ENCODE measurements around the gene RABL6. TPM values are rescaled to one million over a fixed set of nuclear protein-coding genes. Genes with fewer than 3 reads are reported as not detected.
"Not testable (repeated sequence)": the region's sequence is repeated elsewhere in the genome, so short reads cannot be mapped to it uniquely, and the experiment has no call there.

RABL6 gene
- total RNA-seq, 2 experiments from 2014 or later, result 113 to 123 TPM

DNA sequence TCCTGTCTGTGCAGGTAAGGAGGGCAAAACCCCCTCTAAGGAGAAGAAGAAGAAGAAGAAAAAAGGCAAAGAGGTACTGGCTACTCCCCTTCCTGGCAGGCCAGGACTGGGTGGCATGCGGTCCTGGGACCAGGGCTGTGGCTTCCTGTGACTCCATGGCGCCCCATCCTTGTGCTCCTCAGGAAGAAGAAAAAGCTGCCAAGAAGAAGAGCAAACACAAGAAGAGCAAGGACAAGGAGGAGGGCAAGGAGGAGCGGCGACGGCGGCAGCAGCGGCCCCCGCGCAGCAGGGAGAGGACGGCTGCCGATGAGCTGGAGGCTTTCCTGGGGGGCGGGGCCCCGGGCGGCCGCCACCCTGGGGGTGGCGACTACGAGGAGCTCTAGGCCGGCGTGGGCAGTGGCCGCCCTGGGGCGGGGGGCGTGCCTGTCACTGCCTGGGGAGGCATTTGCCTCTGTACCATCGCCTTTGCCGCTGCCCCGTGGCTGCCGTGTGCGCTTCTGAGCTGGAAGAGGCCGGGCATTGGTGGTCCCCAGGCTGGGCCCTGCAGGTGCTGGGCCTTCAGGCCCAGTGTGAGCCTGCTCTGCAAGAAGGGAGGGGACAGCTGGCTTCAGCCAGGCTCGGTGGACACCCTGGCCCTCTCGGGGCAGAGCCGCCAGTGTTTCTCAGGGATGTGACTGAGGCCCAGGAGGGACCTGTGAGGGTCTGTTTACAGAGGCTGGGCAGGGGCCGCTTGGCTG is 32.6 kb downstream of the RABL6 start:
- DNase-seq (no peak), ATAC-seq (no peak)
- H3K36me3 Mint-ChIP-seq, result no peaks in the 10 kb centered on the region
- CTCF ChIA-PET, result interaction anchor here (1.1 kb wide), 1 partner anchor 85 kb away, joined by 3 read pairs; no protein-coding TSS in a partner anchor
- H3K27me3 Mint-ChIP-seq, result peaks cover 3% of the 10 kb centered on the region
- no peak overlapping the region for H3K27ac Mint-ChIP-seq
- H3K9me3 Mint-ChIP-seq (ENCODE audit: low read depth), result no peaks in the 10 kb centered on the region
- peaks cover 9% of the 10 kb centered on the region for H3K4me1 Mint-ChIP-seq
- H3K4me3 Mint-ChIP-seq, result no peak overlapping the region

DNA sequence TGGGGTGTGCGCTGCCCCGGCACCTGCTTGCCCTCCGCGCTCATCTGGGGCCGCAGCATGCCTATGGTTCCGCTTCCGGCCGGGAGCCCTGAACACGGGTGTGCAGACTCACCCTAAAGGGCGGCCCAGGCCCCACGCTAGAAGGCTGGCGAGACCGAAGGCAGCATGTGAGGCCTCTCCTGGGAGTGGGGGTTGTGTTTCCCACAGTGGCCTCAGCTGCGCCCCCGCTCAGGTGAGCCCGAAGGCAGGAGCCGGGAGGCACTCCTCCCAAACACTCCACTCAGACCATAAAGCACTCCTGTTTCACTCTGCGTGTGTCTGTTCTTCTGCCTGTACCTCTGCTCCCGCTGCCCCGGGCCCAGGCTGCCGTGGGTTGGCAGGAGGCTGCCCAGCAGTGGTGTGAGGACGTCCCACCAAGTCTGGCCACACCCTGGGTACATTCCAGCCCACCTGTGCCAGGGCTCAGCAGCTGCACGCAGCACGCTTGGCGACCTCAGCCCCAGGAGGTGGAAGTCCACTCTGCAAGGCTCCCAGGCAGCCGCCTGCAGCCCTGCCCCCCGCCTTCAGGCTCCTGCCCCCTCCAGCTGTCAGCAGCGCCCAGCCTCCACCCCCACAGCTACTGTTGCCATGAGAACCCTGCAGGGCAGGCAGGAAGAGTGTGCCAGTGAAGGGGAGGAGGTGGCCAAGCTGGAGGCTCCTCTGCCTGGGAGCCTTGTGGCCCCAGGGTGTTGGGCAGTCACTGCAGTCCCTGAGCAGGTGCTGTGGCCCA is 33.3 kb downstream of the RABL6 start:
- CTCF ChIA-PET, result interaction anchor here (1.1 to 2.9 kb wide), 7 partner anchors 25 to 255 kb away, joined by 3 to 23 read pairs (median 9); no protein-coding TSS in a partner anchor
- peaks cover 5% of the 10 kb centered on the region for H3K27me3 Mint-ChIP-seq
- H3K9me3 Mint-ChIP-seq (ENCODE audit: low read depth), result no peaks in the 10 kb centered on the region
- ATAC-seq (no peak), DNase-seq (no peak)
- peaks cover 9% of the 10 kb centered on the region for H3K4me1 Mint-ChIP-seq
- no peaks in the 10 kb centered on the region for H3K36me3 Mint-ChIP-seq
- no peak overlapping the region for H3K4me3 Mint-ChIP-seq
- no peak overlapping the region for H3K27ac Mint-ChIP-seq

DNA sequence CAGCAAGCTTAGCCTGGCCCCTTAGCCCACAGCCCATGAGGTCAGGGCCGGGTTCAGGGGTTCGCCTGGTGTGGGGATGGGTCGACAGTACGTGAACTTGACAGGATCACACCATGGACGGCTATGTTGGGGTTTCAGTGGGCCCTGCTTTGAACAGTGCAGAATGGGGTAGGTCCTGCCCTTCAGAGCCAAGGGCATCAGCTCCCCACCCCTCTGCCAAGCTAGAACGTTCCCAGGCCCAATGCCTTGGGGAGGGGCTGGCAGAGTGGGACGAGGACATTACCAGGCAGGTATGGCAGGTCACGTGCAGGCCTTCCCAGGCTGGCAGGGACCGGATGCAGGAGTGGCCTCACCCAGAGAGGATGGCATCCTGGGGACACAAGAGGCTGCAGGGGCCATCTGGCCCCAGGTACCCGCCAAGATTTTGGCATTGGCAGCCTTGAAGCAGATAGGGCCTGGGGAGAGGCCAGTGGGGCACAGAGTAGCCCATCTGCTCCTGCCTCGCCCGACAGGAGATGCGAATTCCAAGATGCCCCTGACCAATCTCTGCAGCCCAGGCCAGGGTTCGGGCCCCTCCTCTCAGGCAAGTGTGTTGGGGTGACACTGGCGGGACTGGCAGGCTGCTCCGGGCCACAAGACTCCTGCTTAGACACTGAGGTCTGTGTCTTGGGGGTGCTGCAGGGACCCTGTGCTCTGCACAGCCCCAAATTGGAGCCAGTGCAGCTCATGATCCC is 34.1 kb downstream of the RABL6 start:
- not testable (repeated sequence) for H3K36me3 Mint-ChIP-seq; DNase-seq; ATAC-seq; H3K9me3 Mint-ChIP-seq (ENCODE audit: low read depth)
- Mint-ChIP-seq H3K27ac (peak overlapping the region; percentile 49), H3K4me1 (peaks cover 10% of the 10 kb centered on the region), H3K4me3 (peak overlapping the region; percentile 76), H3K27me3 (peaks cover 10% of the 10 kb centered on the region)
- CTCF ChIA-PET, result interaction anchor here (0.7 to 4.3 kb wide), 47 partner anchors 8 to 412 kb away, joined by 3 to 38 read pairs (median 5); partner anchors contain the start of genes ABCA2, C8G, EDF1 and FBXW5

DNA sequence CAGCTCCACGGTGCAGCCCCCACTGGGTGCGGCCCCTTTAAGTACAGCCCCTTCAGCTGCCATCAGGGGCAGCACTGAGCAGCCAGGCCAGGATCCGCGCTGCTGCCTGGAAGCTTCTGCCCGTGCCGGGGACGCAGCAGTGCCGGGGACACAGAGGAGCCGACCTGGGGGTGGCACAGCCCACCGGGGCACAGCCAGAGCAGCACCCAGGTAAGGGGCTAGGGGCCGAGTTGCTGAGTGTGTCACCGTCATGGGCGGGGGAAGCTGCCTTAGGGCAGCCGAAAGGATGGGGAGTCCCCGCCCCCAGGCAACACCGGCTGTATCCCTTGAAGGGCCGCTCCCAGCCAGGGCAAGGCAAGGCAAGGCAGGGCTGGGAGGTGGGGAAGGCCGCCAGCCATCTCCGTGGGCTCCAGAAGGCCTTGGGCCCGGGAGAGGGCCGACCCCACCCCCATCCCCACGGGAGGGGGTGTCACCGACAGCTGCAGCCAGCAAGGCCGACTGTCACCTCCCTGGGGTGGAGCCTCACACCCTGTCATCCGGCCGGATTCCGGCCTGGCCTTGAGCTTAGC is 34.7 kb downstream of the RABL6 start, which contains the start of gene AJM1:
Gene AJM1, plus strand, starts transcription at position 99 of the 569 bp plus-strand sequence. CDS start 1,937 bp downstream, outside the sequence.
- H3K4me3 Mint-ChIP-seq, result peak within 1 kb of the TSS; percentile 76
- H3K27me3 Mint-ChIP-seq, result peaks cover 14% of the 10 kb centered on the region
- peaks cover 12% of the 10 kb centered on the region for H3K4me1 Mint-ChIP-seq

DNA sequence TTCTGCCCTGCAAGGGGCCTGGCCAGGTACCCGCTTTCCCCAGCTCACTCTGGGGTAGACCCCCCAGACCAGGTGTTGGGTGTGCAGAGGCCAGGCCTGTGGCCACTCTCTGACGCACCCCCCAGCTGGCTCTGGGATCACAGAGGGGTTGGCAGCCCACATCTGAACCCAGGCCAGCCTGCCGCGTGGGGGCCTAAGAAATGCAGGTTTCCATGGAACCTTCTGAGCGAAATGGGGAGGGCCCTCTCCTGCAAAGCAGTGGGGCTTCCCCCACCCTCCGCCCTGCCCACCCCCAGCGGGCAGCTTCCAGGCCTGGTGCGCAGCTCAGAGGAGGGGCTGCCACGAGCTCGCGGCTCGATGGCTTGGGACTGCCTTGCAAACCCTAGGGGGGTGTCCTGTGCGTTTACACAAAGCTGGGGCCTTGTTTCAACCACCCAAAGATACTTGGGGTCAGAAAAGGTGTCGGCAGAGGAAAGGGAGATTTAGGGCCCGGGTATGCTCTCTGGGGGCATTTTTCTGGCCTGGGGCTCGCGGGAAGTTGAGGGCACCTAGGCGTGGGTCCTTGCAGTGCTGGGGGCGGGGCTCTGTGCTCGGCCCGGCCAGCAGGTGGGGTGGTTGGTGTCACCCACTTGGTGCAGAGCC is 35.5 kb downstream of the RABL6 start:
- not testable (repeated sequence) for H3K36me3 Mint-ChIP-seq
- H3K27ac Mint-ChIP-seq, result peak overlapping the region; percentile 46

More for the DNA sequence above, 34.7 kb downstream of the RABL6 start, which contains the start of gene AJM1:
- DNase-seq (peak; percentile 90), ATAC-seq (peak; percentile 92)
- peak within 1 kb of the TSS; percentile 49 for H3K27ac Mint-ChIP-seq
- not testable (repeated sequence) for H3K36me3 Mint-ChIP-seq; H3K9me3 Mint-ChIP-seq (ENCODE audit: low read depth)
- CTCF ChIA-PET, result interaction anchor here (0.7 to 4.3 kb wide), 49 partner anchors 9 to 412 kb away, joined by 3 to 38 read pairs (median 5); partner anchors contain the start of genes ABCA2, C8G, EDF1 and FBXW5

DNA sequence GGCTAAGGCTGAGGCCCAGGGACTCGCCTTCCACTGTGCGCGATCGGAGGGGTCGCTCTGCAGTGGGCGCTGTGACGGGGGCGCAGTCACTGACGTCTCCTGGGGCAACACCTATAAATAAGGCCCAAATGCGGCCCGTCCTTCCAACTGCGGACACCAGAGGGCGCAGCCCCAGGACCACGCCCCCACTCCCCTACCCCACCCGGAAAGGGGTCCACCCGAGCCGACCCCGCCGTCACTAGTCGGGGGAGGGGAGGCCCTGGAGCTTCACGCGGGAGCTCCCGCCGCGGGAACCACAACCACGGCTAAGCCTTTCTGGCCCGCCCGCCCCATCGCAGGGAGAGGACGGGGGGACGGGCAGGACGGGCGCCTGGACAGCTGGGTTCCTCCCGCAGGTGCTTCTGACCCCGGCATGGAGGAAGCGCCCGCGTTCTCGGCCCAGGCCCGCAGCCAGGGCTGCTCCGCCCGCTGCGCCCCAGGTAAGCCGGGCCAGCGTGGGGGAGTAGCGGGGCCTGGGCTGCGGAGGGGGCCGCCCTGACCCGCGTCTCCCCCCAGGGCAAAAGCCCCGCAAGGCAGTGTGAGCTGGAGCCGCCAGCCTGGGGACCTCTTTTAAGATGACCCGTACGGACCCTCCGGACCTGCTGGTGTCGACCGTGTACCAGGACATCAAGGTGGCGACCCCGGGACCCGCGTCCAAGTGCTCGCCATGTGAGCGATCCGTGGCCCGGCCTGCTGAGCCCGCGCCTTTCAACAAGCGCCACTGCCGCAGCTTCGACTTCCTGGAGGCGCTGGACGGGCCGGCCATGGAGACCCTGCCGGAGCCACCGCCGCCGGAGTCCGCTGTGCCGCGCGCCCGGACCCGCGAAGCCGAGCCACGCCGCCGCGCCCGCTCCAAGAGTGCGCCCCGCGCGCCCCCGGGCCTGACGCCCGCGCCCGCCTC is 36.3 kb downstream of the RABL6 start:
- H3K27me3 Mint-ChIP-seq, result peaks cover 20% of the 10 kb centered on the region
- CTCF ChIA-PET, result interaction anchor here (0.8 to 4.3 kb wide), 16 partner anchors 22 to 392 kb away, joined by 3 to 38 read pairs (median 6); partner anchors contain the start of genes ABCA2, C8G, FBXW5 and MAN1B1
- peak overlapping the region; percentile 46 for H3K27ac Mint-ChIP-seq
- not testable (repeated sequence) for ATAC-seq; H3K36me3 Mint-ChIP-seq; H3K9me3 Mint-ChIP-seq (ENCODE audit: low read depth)
- DNase-seq, result peak; percentile 72
- peak overlapping the region; percentile 24 for H3K4me3 Mint-ChIP-seq
- peaks cover 20% of the 10 kb centered on the region for H3K4me1 Mint-ChIP-seq

More for the DNA sequence above, 35.5 kb downstream of the RABL6 start:
- H3K9me3 Mint-ChIP-seq (ENCODE audit: low read depth); ATAC-seq; DNase-seq: not testable (repeated sequence)
- CTCF ChIA-PET, result interaction anchor here (0.8 to 4.3 kb wide), 36 partner anchors 10 to 243 kb away, joined by 3 to 38 read pairs (median 5); partner anchors contain the start of genes ABCA2, C8G, EDF1 and FBXW5
- H3K27me3 Mint-ChIP-seq, result peaks cover 20% of the 10 kb centered on the region
- H3K4me3 Mint-ChIP-seq, result peak overlapping the region; percentile 24
- H3K4me1 Mint-ChIP-seq, result peaks cover 19% of the 10 kb centered on the region

DNA sequence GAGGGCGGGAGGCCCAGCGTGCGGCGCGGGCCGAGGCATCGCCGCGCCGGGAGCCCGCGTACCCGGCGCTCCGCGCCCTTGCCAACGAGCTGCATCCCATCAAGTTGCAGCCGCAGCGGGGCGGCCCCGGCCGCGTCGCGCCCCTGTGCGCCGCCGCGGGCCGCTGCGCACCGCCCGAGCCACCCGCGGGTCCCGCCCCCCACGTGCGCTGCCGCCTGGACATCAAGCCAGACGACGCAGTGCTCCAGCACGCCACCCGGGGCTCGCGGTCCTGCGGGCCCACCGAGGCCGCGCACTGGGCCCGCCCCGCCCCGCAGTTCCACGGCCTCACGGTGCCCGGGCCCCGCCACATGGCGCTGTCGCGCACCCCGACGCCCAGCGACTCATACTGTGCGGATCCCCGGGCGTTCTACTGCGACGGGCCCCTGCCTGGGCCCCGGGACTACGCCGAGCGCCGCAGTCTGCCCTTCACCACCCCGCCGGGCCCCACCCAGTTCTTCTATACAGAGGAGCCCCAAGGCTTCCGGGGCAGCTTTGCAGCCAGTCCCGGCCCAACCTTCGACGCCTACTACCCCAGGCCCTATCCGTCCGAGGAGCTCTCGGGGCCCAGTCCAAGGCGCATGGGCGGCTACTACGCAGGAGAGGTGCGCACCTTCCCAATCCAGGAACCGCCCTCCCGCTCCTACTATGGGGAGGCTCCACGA is 37.2 kb downstream of the RABL6 start:
- Mint-ChIP-seq H3K4me3 (no peak overlapping the region), H3K36me3 (peaks cover 3% of the 10 kb centered on the region), H3K9me3 (ENCODE audit: low read depth) (no peaks in the 10 kb centered on the region), H3K4me1 (peaks cover 22% of the 10 kb centered on the region), H3K27ac (peak overlapping the region; percentile 32), H3K27me3 (peaks cover 20% of the 10 kb centered on the region)
- DNase-seq (no peak), ATAC-seq (no peak)
- CTCF ChIA-PET, result interaction anchor here (0.9 to 4.3 kb wide), 5 partner anchors 26 to 100 kb away, joined by 3 to 28 read pairs (median 16); partner anchors contain the start of genes C8G, FBXW5, RABL6 and TRAF2

DNA sequence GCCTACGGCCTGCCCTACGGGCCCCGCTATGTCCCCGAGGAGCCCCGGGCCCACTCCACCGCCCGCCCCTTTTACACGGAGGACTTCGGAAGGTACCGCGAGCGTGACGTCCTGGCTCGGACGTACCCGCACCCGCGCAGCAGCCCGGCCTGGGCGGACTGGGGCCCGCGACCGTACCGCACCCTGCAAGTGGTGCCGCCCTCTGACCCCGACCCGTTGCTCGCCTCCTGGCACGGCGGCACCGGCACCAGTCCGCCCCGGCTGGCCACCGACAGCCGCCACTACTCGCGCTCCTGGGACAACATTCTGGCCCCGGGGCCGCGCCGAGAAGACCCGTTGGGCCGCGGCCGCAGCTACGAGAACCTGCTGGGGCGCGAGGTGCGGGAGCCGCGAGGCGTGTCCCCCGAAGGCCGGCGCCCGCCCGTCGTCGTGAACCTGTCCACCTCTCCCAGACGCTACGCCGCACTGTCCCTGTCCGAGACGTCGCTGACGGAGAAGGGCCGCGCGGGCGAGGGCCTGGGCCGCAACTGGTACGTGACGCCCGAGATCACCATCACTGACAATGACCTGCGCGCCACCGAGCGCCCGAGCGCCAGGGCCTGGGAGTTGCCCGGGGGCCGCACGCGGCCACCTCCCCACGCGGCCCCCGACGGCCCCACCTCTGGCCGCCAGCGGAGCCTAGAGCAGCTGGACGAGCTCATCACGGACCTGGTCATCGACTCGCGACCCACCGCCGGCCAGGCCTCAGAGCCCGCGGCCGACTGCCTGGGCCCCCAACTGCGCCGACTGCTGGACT is 37.9 kb downstream of the RABL6 start:
- CTCF ChIA-PET, result interaction anchor here (1.2 to 4.3 kb wide), 5 partner anchors 29 to 150 kb away, joined by 3 to 28 read pairs (median 4); partner anchors contain the start of genes C8G, CLIC3, FBXW5 and RABL6
- H3K36me3 Mint-ChIP-seq, result peaks cover 3% of the 10 kb centered on the region
- DNase-seq, result no peak
- ATAC-seq, result no peak
- peak overlapping the region; percentile 32 for H3K27ac Mint-ChIP-seq
- H3K27me3 Mint-ChIP-seq, result peaks cover 20% of the 10 kb centered on the region
- peaks cover 25% of the 10 kb centered on the region for H3K4me1 Mint-ChIP-seq
- H3K9me3 Mint-ChIP-seq (ENCODE audit: low read depth), result no peaks in the 10 kb centered on the region
- H3K4me3 Mint-ChIP-seq, result no peak overlapping the region

DNA sequence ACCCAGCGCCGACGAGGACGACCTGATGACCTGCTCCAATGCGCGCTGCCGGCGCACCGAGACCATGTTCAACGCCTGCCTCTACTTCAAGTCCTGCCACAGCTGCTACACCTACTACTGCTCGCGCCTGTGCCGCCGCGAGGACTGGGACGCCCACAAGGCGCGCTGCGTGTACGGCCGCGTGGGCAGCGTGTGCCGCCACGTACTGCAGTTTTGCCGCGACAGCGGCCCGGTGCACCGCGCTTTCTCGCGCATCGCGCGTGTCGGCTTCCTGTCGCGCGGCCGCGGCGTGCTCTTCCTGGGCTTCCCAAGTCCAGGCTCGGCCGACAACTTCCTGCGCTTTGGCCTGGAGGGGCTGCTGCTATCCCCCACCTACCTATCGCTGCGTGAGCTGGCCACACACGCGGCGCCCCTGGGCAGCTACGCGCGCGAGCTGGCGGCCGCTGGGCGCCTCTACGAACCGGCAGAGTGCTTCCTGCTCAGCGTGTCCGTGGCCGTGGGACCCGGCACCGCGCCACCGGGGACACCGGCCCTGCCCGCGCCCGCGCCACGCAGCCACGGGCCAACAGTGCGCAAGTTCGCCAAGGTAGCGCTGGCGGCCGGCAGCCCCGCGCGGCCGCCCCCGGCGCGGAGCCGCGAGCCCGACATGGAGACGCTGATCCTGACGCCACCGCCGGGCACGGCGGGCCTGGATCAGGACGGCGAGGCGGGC is 38.8 kb downstream of the RABL6 start:
- Mint-ChIP-seq H3K9me3 (ENCODE audit: low read depth) (no peaks in the 10 kb centered on the region), H3K27me3 (peaks cover 20% of the 10 kb centered on the region), H3K36me3 (peaks cover 3% of the 10 kb centered on the region), H3K4me3 (no peak overlapping the region), H3K27ac (peak overlapping the region; percentile 28), H3K4me1 (peaks cover 25% of the 10 kb centered on the region)
- no peak for DNase-seq
- no peak for ATAC-seq
- CTCF ChIA-PET, result interaction anchor here (0.7 to 2.3 kb wide), 5 partner anchors 29 to 149 kb away, joined by 3 to 6 read pairs (median 4); partner anchors contain the start of genes CLIC3, FBXW5 and TRAF2

Data from activated CD8-positive, alpha-beta memory T cell treated with anti-CD3 and anti-CD28 coated beads, Interleukin-2, amount 10 ng/mL, durations not matched to agents 7 days and 5 days (primary cell).